HG02759 (cell line): ENCODE data around the gene TMTC4.
"Not testable (repeated sequence)": the region's sequence is repeated elsewhere in the genome, so short reads cannot be mapped to it uniquely, and the experiment has no call there.

ENCODE experiments used
- ATAC-seq: cut with Tn5 transposase; IDR thresholded peaks from one replicate; pipeline ENCODE4 v1.9.1; 2021; ENCODE audit warnings: mild to moderate bottlenecking, moderate library complexity; ENCODE audit not compliant: unreplicated experiment

The TMTC4 gene

DNA sequence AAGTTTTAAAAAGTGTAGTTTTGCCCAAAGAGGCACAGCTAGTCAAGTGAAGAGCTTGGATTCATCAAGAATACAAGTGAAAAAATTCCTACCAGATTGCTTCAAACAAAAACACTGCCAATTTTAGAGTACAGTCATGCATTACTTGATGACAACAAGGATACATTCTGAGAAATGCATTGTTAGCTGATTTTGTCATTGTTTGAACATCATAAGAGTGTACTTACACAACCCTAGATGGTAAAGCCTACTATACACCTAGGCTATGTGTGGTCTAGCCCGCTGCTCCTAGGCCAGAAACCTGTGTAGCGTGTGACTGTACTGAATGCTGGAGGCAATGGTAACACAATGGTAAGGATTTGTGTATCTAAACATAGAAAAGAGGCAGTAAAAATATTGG lies 41.1 kb downstream of the TMTC4 start:
- ATAC-seq, result no peak

DNA sequence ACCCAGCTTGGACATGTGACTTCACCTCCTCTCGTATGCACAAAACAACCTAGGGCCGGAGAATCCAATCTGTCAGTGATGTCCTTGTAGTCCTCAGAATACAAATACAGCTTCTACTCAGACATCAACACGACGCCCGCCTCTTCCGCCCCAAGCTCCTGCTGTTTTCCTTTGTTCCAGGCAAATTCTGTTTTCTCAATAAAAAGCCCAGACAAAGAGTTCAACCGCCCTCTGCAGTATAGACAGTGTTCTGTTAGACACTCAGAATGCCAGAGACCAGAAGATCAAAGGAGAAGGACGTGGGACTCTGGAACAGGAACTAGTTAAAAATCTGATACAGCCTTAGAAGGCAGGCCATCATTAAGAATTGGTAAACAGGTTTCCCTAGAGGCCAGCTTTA lies 44.0 kb downstream of the TMTC4 start:
- ATAC-seq, result no peak

- ATAC-seq, result no peak
These were observed 47.5 kb downstream of the TMTC4 start for GRCh38 chr13:100627120-100627519.

DNA sequence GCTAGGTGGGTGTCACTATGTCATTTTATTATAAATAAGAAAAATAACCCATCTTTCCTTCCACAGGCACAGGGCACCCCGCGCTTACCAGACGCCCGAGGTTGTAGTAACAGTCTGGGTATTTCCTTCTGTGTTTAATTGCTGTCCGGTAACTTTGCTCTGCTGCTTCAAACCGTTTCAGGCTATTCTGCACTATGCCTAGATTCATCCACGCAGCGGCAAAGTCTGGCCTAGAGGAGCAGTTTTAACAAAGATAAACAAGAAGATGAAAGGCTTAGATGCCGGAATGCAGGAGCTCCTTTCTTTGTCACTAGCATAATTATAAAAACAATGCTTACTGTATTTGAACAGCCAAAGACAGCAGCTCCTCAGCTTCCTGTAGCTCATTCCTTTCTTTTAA lies 49.1 kb downstream of the TMTC4 start:
- ATAC-seq, result no peak

DNA sequence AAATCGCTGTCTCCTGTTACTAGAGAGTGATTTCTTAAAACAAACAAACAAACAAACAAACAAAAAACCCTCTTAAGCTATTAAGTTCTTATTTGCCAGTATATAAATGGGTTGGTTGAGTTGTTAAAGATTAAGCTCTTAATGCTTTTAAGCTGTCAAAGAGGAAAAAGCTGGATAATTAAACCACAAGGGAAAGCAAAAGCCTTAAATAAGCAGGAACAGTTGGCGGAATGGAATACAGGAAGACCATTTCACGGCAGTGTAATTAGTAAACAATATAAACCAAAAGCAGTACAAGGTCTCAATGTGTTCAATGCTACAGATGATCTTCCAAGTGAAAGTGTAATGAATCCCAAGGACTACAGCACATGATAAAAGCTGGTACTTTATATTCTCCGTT lies 53.8 kb downstream of the TMTC4 start:
- no peak for ATAC-seq

- no peak for ATAC-seq
These were observed 54.7 kb downstream of the TMTC4 start for GRCh38 chr13:100619940-100620339.

DNA sequence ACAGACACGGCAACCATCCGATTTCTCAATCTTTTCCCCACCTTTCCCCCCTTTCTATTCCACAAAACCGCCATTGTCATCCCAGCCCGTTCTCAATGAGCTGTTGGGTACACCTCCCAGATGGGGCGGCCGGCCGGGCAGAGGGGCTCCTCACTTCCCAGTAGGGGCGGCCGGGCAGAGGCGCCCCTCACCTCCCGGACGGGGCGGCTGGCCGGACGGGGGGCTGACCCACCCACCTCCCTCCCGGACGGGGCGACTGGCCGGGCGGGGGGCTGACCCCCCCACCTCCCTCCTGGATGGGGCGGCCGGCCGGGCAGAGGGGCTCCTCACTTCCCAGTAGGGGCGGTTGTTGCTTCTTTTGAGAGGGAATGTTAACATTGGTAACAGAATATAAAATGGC lies 55.7 kb downstream of the TMTC4 start:
- not testable (repeated sequence) for ATAC-seq

DNA sequence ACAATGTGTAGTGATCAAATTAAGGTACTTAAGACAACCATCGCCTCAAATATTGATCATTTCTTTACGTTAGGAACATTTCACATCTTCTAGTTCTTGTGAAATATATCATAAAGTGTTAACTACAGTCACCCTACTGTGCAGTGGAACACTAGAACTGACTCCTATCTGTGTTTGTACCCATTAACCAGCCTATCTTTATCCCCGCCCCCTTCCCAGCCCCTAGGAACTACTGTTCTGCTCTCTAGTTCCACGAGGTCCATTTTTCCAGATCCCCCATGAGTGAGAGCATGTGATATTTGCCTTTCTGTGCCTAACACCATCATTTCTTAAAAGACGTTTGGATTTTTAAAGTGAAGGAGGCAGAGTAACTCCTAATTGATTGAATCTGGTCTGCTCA lies 61.6 kb downstream of the TMTC4 start:
- no peak for ATAC-seq

- no peak for ATAC-seq
These were observed 62.7 kb downstream of the TMTC4 start for GRCh38 chr13:100611678-100612492.

GRCh38 chr13:100610391-100611347 lies 63.9 kb downstream of the TMTC4 start:
- peak; percentile 34 for ATAC-seq

- peak; percentile 77 for ATAC-seq
These were observed 65.7 kb downstream of the TMTC4 start for GRCh38 chr13:100608906-100609305.

DNA sequence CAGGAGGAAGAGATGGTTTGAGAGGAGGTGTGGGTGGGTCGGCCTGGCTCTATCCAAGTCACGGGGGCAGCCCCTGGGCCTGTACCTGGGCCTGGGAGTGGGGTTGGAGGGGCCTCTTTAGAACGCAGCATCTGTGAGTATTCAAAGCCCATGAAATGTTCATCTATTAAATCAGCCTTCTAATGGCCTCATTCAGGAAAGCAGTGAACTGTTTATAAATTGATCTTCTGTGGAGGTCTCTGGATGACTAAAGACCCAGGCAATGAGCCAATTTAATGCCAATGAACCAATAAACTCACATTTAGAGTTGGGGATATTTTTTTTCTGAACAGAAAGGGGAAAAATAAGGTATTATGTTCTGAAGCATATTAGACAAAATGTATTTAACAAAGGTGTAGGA lies 66.1 kb downstream of the TMTC4 start:
- ATAC-seq, result no peak

DNA sequence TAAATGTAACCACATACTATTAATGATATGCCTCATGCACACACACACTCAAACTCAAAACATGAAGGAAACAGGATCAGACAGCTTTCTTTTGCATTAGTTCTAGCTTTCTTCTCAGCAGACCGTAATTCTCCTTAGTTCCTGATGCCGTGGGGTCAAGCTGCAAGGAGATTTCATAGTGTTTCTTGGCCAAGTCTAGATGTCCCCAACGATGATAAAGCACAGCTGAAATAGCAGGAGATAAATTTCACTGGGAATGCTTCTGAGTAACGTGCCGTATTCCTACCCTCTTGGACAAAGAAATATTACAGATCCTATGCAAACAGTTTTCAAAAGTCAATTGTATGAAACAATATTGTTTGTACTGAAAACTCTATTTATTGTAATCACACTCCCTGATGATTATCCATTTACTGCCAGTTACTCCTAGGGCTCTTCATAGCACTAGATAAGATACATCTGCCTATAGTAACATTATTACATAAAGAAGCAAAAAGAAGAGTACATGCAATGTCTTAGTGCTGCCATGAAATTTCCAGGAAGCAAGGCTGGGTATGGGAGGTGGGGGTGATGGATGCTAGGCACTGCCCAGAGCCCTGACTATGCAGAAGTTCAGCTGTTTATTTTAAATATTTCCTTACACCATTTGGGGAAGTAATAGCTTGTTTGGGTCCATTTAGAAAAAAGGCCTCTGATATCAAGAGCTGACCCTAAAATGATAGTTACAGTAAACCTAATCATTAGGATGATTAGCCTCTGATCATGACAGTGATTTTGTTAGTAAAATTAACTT lies 69.5 kb downstream of the TMTC4 start:
- ATAC-seq, result no peak

- no peak for ATAC-seq
These were observed 72.0 kb downstream of the TMTC4 start for GRCh38 chr13:100602493-100603111.

DNA sequence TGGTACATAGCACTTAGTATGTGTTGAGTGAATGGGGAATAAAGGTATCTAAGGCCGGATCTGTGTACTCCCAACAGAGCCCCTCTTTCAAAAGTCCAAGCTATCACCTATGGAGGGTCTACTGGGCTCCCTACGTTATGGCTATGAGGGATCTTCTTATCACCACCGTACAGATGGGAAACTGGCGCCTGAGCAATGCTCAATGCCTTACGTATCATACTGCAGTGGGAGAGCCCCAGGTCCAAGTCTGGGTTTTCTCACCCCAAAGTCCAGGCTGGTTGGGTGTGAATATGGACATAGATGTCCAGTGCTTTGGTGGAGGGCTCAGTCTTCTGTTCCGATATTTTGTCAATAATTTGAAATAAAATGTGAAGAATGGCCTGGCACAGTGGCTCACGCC lies 72.9 kb downstream of the TMTC4 start:
- no peak for ATAC-seq

GRCh38 chr13:100600915-100601314 lies 73.7 kb downstream of the TMTC4 start:
- ATAC-seq, result no peak

GRCh38 chr13:100600461-100600860 lies 74.1 kb downstream of the TMTC4 start:
- no peak for ATAC-seq

GRCh38 chr13:100597253-100597652 lies 77.3 kb downstream of the TMTC4 start:
- no peak for ATAC-seq

DNA sequence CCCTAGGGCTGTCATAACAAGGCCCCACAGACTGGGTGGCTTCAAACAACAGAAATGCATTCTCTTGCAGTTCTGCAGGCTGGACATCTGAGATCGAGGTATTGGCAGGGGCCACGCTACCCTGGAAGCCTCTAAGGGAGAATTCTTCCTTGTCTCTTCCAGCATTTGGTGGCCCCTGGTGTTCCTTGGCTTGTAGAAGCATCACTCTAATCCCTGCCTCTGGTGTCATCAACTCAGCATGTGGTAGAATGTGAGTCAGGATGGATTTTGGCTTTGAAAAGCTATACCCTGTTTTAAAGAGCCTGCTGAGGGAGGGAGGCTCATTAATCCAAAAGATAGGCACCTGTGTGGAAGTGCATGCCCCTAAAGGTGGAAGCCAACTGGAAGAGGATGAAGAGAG lies 78.1 kb downstream of the TMTC4 start:
- no peak for ATAC-seq

GRCh38 chr13:100594731-100595130 lies 79.9 kb downstream of the TMTC4 start:
- no peak for ATAC-seq

DNA sequence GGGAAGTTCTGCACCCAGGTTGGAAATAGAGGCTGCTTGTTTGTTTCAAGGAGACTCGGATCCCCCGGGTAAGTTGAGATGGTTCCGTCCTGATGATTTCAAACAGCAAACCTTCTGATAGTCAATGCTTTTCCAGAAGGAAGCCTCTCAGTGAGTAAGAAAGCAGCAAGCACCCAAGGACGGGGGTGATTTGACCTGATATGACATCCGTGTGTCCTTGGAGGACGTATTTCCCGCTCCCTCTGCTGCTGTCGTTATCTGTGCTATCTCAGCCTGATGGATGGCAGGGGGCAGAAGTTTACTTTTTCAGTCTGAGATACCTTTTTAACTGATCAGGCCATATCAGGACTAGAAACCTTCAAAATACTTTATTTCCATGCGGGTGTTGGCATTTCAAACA lies 80.3 kb downstream of the TMTC4 start:
- no peak for ATAC-seq
